HG02642 (cell line): ENCODE measurements around the gene TSPO.
"Not testable (repeated sequence)": the region's sequence is repeated elsewhere in the genome, so short reads cannot be mapped to it uniquely, and the experiment has no call there.

Experiments used
- ATAC-seq: cut with Tn5 transposase; IDR thresholded peaks from one replicate; pipeline ENCODE4 v1.9.1; 2021; ENCODE audit warnings: mild to moderate bottlenecking; ENCODE audit not compliant: unreplicated experiment, poor library complexity

The TSPO gene

DNA sequence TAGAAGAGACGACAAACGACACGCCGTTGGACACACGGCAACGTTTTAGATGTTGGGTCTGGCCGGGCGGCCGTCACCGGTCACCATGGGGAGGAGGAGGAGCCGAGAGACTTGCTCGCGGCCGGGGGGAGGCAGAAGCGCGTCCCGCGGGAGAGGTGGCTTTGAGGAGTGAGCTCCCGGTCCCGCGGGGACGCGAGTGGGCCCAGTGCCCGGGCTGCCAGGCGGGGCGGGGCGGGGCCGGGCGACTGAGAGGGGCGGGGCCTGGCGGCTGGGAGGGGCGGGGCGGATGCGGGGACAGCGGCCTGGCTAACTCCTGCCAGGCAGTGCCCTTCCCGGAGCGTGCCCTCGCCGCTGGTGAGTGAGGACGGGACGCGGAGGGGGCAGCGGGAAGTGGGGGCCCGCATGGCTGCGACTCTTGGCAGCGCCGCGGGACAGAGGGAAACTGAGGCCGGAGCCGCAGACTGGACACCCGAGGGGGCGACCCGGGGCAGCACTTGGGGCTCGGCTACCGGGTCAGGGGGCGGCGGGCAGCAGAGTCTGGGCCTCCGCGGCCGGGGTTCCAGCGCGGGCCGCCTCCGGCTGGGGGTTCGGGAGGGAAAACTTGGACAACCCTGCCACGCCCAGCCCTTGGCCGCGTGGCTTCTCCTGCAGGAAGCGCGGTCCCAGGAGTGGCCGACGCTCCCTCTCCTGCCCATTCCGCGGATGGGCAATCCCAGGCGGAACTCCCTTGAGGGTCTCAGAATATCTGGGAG lies at the start of gene TSPO:
Gene TSPO (plus strand): TSS at position 309 of the 752 bp plus-strand sequence. CDS start 7,680 bp downstream, outside the sequence.
- no peak for ATAC-seq

- ATAC-seq, result not testable (repeated sequence)
These were observed 47.2 kb upstream of the TSPO start for GRCh38 chr22:43104056-43104625.

- not testable (repeated sequence) for ATAC-seq
These were observed 46.4 kb upstream of the TSPO start for GRCh38 chr22:43104950-43105349.

- ATAC-seq, result no peak
These were observed 45.1 kb upstream of the TSPO start for GRCh38 chr22:43106302-43106701.

DNA sequence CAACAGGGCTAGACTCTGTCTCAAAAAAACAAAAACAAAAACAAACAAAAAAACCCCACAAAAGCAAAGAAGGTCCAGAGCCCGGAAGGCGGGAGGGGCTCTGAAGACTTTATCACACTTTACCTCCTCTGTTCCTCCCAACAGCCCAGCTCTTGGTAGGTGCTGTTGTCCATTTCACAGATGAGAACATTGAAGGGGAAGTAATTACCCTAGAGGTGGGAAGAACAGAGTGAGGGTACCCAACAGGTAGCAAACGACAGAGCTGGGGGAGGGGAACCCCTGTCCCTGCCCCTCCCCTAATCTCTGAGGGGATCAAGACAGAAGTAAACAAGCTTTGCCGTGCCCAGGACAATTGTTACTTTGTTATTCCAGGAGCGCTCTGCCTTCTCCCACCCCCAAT lies 41.8 kb upstream of the TSPO start:
- no peak for ATAC-seq

DNA sequence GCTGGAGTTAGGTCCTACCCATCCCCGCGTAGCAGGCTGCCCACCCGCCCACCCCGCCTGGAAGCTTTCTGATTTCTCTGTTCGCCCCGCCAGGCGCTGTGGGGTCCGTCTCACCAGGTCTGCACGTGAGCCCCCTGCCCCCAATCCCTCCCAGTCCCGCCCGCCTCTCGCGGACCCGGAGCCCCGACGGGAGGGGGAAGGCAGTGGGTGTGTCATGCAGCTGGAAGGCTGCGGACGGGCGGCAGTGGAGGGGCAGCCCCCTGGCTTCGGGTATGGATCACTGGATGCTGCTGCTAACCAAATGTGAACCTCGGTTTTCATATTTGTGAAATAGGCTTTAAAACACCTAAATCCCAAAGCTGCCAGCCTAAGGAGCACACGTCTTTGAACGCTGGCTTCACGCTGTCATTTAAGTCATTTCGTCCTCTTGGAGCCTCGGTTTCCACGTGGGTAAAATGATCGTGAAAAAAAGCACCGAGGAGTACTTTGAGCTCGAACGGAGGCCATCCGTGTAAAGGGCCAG lies 41.4 kb upstream of the TSPO start:
- ATAC-seq, result no peak

GRCh38 chr22:43110444-43110926 lies 40.9 kb upstream of the TSPO start, which contains the start of gene BIK:
BIK (plus strand) TSS chr22:43110750; CDS start chr22:43124023, 13,273 bp downstream.
- peak; percentile 61 for ATAC-seq

- ATAC-seq, result peak; percentile 59
These were observed 40.3 kb upstream of the TSPO start for GRCh38 chr22:43110927-43111623.

GRCh38 chr22:43113526-43114251 lies 37.7 kb upstream of the TSPO start:
- no peak for ATAC-seq

DNA sequence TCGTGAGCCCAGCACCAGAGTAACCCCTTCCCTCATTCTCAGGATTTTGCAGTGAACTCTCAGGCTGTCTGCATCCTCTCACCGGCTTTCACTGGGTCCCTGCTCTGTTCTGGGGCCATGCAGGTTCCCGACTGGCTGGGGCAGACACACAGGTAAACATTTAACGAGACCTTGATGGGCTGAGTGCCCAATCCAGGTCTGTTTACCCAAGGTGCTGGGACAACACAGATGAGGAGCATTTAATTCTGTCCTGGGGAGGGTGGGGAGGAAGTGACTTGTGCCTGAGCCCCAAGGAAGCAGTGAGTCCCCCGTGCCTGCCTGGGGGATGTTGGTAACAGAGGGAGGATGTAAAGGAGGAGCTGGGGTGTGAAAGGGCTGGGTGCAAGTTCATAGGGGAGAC lies 36.4 kb upstream of the TSPO start:
- ATAC-seq, result no peak

GRCh38 chr22:43116932-43117331 lies 34.4 kb upstream of the TSPO start:
- ATAC-seq, result no peak

- no peak for ATAC-seq
These were observed 33.1 kb upstream of the TSPO start for GRCh38 chr22:43118024-43118849.

- peak; percentile 80 for ATAC-seq
These were observed 32.4 kb upstream of the TSPO start for GRCh38 chr22:43118953-43119458.

GRCh38 chr22:43126501-43127165 lies 24.7 kb upstream of the TSPO start:
- no peak for ATAC-seq

DNA sequence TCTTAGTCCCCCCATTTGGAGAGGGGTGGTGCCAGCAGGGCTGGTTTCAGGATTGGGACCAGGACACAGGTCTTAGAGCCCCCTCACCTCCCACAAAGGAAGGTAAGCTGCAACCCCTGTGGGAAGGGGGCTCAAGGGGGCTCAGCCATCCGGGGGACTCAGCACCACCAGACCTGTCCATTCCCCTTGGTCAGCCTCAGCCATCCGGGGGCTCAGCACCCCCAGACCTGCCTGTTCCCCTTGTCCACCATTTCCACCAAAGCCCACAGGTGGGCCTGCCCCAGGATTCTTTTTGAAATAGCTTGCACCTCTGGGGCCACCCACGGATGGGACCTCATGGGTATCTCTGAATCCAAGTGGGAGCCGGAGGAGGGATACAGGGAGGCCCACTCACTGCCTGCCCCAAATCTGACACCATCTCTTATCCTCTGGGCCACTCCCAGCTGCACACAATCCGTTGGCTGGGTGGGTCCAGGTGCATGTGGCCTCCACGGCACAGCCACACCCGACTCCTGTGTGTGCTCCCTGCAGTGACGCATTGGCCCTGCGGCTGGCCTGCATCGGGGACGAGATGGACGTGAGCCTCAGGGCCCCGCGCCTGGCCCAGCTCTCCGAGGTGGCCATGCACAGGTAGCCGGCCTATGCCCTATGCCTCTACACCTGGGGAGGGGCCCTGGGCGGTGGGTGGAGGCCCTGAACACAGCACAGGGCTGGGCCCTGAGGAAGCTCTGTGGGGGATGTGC lies 24.0 kb upstream of the TSPO start:
- no peak for ATAC-seq

GRCh38 chr22:43128116-43128515 lies 23.2 kb upstream of the TSPO start:
- ATAC-seq, result no peak

GRCh38 chr22:43128928-43129424 lies 22.4 kb upstream of the TSPO start:
- no peak for ATAC-seq
